ENCODE data around the gene FAM163B.

GRCh38 chr9:133532937-133533668, 76.1 kb downstream of the FAM163B start:
- TF ChIP-seq CTCF (IDR thresholded peaks at IDR 0.05) = peak; percentile 43 to 85 (median 55)
- no peak for TF ChIP-seq POLR2AphosphoS5 (IDR thresholded peaks at IDR 0.05)

Data from transverse colon (tissue), 4 donors.